ENCODE data around the gene YPEL5. TPM values are rescaled to one million over a fixed set of nuclear protein-coding genes. Genes with fewer than 3 reads are reported as not detected.

YPEL5 gene
- total RNA-seq, 1 donor from 2014 or later = 63.6 TPM

- no peak for TF ChIP-seq CTCF (IDR thresholded peaks at IDR 0.05; ENCODE audit: unreplicated experiment)
- Mint-ChIP-seq H3K4me3 (ENCODE audit: low read depth) (no peak overlapping the region), H3K4me1 (ENCODE audit: low read depth) (peaks cover 2% of the 10 kb centered on the region), H3K36me3 (ENCODE audit: insufficient read depth) (no peaks in the 10 kb centered on the region), H3K27me3 (peaks cover 24% of the 10 kb centered on the region), H3K9me3 (ENCODE audit: low read depth) (peaks cover 3% of the 10 kb centered on the region), H3K27ac (no peak overlapping the region)
- no peak for DNase-seq (ENCODE audit: low spot score, unreplicated experiment)
Measured at GRCh38 chr2:30194421-30194820, 47.6 kb downstream of the YPEL5 start.

- Mint-ChIP-seq H3K27me3 (peaks cover 27% of the 10 kb centered on the region), H3K9me3 (ENCODE audit: low read depth) (no peaks in the 10 kb centered on the region), H3K4me1 (ENCODE audit: low read depth) (peaks cover 2% of the 10 kb centered on the region), H3K27ac (no peak overlapping the region), H3K4me3 (ENCODE audit: low read depth) (no peak overlapping the region), H3K36me3 (ENCODE audit: insufficient read depth) (no peaks in the 10 kb centered on the region)
- DNase-seq (ENCODE audit: low spot score, unreplicated experiment) = no peak
- no peak for TF ChIP-seq CTCF (IDR thresholded peaks at IDR 0.05; ENCODE audit: unreplicated experiment)
Measured at GRCh38 chr2:30195016-30195415, 48.2 kb downstream of the YPEL5 start.

GRCh38 chr2:30197570-30198192 lies 50.9 kb downstream of the YPEL5 start:
- Mint-ChIP-seq H3K36me3 (ENCODE audit: insufficient read depth) (no peaks in the 10 kb centered on the region), H3K9me3 (ENCODE audit: low read depth) (no peaks in the 10 kb centered on the region), H3K4me3 (ENCODE audit: low read depth) (no peak overlapping the region), H3K27me3 (peaks cover 27% of the 10 kb centered on the region), H3K4me1 (ENCODE audit: low read depth) (no peaks in the 10 kb centered on the region), H3K27ac (no peak overlapping the region)
- TF ChIP-seq CTCF (IDR thresholded peaks at IDR 0.05; ENCODE audit: unreplicated experiment) = peak; percentile 30
- no peak for DNase-seq (ENCODE audit: low spot score, unreplicated experiment)

GRCh38 chr2:30201990-30202389 lies 55.2 kb downstream of the YPEL5 start:
- peaks cover 25% of the 10 kb centered on the region for H3K27me3 Mint-ChIP-seq
- no peak for TF ChIP-seq CTCF (IDR thresholded peaks at IDR 0.05; ENCODE audit: unreplicated experiment)
- no peaks in the 10 kb centered on the region for H3K36me3 Mint-ChIP-seq (ENCODE audit: insufficient read depth)
- no peaks in the 10 kb centered on the region for H3K9me3 Mint-ChIP-seq (ENCODE audit: low read depth)
- DNase-seq (ENCODE audit: low spot score, unreplicated experiment) = no peak
- H3K4me3 Mint-ChIP-seq (ENCODE audit: low read depth) = no peak overlapping the region
- H3K27ac Mint-ChIP-seq = no peak overlapping the region
- H3K4me1 Mint-ChIP-seq (ENCODE audit: low read depth) = no peaks in the 10 kb centered on the region

- DNase-seq (ENCODE audit: low spot score, unreplicated experiment) = no peak
- H3K27me3 Mint-ChIP-seq = peaks cover 25% of the 10 kb centered on the region
- H3K9me3 Mint-ChIP-seq (ENCODE audit: low read depth) = no peaks in the 10 kb centered on the region
Measured at GRCh38 chr2:30203156-30203555, 56.3 kb downstream of the YPEL5 start.

More at GRCh38 chr2:30203156-30203555, 56.3 kb downstream of the YPEL5 start:
- TF ChIP-seq CTCF (IDR thresholded peaks at IDR 0.05; ENCODE audit: unreplicated experiment) = no peak
- no peaks in the 10 kb centered on the region for H3K36me3 Mint-ChIP-seq (ENCODE audit: insufficient read depth)
- H3K4me1 Mint-ChIP-seq (ENCODE audit: low read depth) = no peaks in the 10 kb centered on the region
- no peak overlapping the region for H3K27ac Mint-ChIP-seq
- no peak overlapping the region for H3K4me3 Mint-ChIP-seq (ENCODE audit: low read depth)
